Glutamatergic neuron (in vitro differentiated cells): ENCODE data around the gene HLA-DPB1. TPM values are rescaled to one million over a fixed set of nuclear protein-coding genes. Genes with fewer than 3 reads are reported as not detected.

Experiments
- DNase-seq: peaks from one replicate; pipeline ENCODE4 v3.0.0; 2022
- H3K27ac Mint-ChIP-seq: one replicate; pipeline ENCODE4 v1.8.0; 2020; ENCODE audit warnings: mild to moderate bottlenecking, mixed read lengths, inconsistent platforms; ENCODE audit not compliant: unreplicated experiment
- H3K27me3 Mint-ChIP-seq: one replicate; pipeline ENCODE4 v1.8.0; 2020; ENCODE audit warnings: mild to moderate bottlenecking, moderate library complexity, mixed read lengths, inconsistent platforms; ENCODE audit not compliant: unreplicated experiment
- H3K36me3 Mint-ChIP-seq: one replicate; pipeline ENCODE4 v1.8.0; 2020; ENCODE audit warnings: mild to moderate bottlenecking, mixed read lengths, inconsistent platforms; ENCODE audit not compliant: unreplicated experiment
- H3K4me1 Mint-ChIP-seq: one replicate; pipeline ENCODE4 v1.8.0; 2020; ENCODE audit warnings: mild to moderate bottlenecking, low read depth, mixed read lengths, inconsistent platforms; ENCODE audit not compliant: unreplicated experiment
- H3K4me3 Mint-ChIP-seq: one replicate; pipeline ENCODE4 v1.8.0; 2020; ENCODE audit warnings: mild to moderate bottlenecking, mixed read lengths, inconsistent platforms; ENCODE audit not compliant: unreplicated experiment
- H3K9me3 Mint-ChIP-seq: one replicate; pipeline ENCODE4 v1.8.0; 2020; ENCODE audit warnings: mild to moderate bottlenecking, moderate library complexity, mixed read lengths, inconsistent platforms; ENCODE audit not compliant: unreplicated experiment
- total RNA-seq: library from RNA; stranded (reverse); fragmentation: NEBNext Ultra II Directional; extraction: Animal tissue kit (Norgen Biotek cat#: 25700); gene quantifications from one replicate; pipeline ENCODE4 v1.2.1, GENCODE V29; 2021; ENCODE audit not compliant: unreplicated experiment
- TF ChIP-seq, protein P1 (sequence below): fragments of 200-600 bp; sonication (generic); IDR thresholded peaks from one replicate; pipeline ENCODE4 v1.5.0; 2021; ENCODE audit not compliant: partially characterized antibody, unreplicated experiment

The HLA-DPB1 gene
- total RNA-seq, 1 donor from 2014 or later, result 4.7 TPM

DNA sequence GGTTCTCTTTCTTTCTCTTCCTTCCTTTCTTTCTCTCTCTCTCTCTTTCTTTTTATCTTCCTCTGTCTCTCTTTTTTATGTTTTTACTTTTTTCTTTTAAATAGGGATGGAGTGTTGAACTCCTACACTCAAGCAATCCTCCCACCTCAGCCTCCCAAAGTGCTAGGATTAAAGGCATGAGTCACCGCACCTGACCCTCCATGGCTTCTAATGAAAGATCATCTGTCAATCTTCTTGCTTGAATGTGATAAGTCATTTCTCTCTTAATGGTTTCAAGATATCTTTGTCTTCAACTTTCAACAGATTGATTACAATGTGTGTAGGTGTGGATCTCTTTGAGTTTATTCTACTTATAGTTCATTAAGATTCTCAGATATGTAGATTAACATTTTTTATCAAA, 41.2 kb upstream of the HLA-DPB1 start:
- Mint-ChIP-seq H3K4me1 (no peaks in the 10 kb centered on the region), H3K36me3 (peaks cover 9% of the 10 kb centered on the region), H3K27ac (no peak overlapping the region)

DNA sequence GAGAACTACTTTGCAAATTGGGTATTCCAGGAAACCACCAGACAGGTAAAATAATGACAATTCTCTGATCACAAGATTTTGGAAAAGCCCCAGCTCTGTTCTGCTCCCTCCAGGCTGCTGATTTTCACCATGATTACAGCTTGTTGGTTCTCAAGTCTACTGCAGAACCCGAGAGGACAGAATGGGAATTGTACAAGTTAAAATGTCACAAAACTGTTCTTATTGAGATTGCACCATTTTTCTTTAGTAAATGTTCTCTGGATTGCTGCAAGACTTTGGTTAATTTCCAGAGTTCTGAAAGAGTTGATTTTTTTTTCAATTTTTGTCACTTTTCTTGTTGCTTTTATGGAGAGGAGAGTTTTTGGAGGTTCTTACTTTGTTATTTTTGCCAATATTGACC, 39.3 kb upstream of the HLA-DPB1 start:
- H3K27ac Mint-ChIP-seq, result no peak overlapping the region
- H3K36me3 Mint-ChIP-seq, result peaks cover 9% of the 10 kb centered on the region
- TF ChIP-seq, protein P1, sequence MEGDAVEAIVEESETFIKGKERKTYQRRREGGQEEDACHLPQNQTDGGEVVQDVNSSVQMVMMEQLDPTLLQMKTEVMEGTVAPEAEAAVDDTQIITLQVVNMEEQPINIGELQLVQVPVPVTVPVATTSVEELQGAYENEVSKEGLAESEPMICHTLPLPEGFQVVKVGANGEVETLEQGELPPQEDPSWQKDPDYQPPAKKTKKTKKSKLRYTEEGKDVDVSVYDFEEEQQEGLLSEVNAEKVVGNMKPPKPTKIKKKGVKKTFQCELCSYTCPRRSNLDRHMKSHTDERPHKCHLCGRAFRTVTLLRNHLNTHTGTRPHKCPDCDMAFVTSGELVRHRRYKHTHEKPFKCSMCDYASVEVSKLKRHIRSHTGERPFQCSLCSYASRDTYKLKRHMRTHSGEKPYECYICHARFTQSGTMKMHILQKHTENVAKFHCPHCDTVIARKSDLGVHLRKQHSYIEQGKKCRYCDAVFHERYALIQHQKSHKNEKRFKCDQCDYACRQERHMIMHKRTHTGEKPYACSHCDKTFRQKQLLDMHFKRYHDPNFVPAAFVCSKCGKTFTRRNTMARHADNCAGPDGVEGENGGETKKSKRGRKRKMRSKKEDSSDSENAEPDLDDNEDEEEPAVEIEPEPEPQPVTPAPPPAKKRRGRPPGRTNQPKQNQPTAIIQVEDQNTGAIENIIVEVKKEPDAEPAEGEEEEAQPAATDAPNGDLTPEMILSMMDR, result no peak
- no peaks in the 10 kb centered on the region for H3K27me3 Mint-ChIP-seq
- no peak overlapping the region for H3K4me3 Mint-ChIP-seq
- DNase-seq, result no peak
- no peaks in the 10 kb centered on the region for H3K9me3 Mint-ChIP-seq
- no peaks in the 10 kb centered on the region for H3K4me1 Mint-ChIP-seq

More for the DNA sequence above, 41.2 kb upstream of the HLA-DPB1 start:
- Mint-ChIP-seq H3K4me3 (no peak overlapping the region), H3K9me3 (no peaks in the 10 kb centered on the region), H3K27me3 (no peaks in the 10 kb centered on the region)
- TF ChIP-seq, protein P1, result no peak
- DNase-seq, result no peak

GRCh38 chr6:33040157-33040556, 35.6 kb upstream of the HLA-DPB1 start:
- Mint-ChIP-seq H3K9me3 (no peaks in the 10 kb centered on the region), H3K36me3 (peaks cover 5% of the 10 kb centered on the region), H3K4me3 (no peak overlapping the region), H3K4me1 (no peaks in the 10 kb centered on the region), H3K27ac (no peak overlapping the region), H3K27me3 (no peaks in the 10 kb centered on the region)
- TF ChIP-seq, protein P1, result no peak
- no peak for DNase-seq

GRCh38 chr6:33049323-33050013, 26.3 kb upstream of the HLA-DPB1 start:
- H3K27ac Mint-ChIP-seq, result no peak overlapping the region
- H3K4me3 Mint-ChIP-seq, result no peak overlapping the region
- no peaks in the 10 kb centered on the region for H3K4me1 Mint-ChIP-seq
- DNase-seq, result no peak
- no peaks in the 10 kb centered on the region for H3K27me3 Mint-ChIP-seq
- TF ChIP-seq, protein P1, result no peak
- peaks cover 6% of the 10 kb centered on the region for H3K36me3 Mint-ChIP-seq
- H3K9me3 Mint-ChIP-seq, result peaks cover 1% of the 10 kb centered on the region

- H3K4me3 Mint-ChIP-seq, result no peak overlapping the region
- no peak for DNase-seq
- peaks cover 1% of the 10 kb centered on the region for H3K9me3 Mint-ChIP-seq
- TF ChIP-seq, protein P1, result no peak
- no peaks in the 10 kb centered on the region for H3K27me3 Mint-ChIP-seq
- H3K36me3 Mint-ChIP-seq, result peaks cover 6% of the 10 kb centered on the region
- H3K27ac Mint-ChIP-seq, result no peak overlapping the region
- no peaks in the 10 kb centered on the region for H3K4me1 Mint-ChIP-seq
Measured at GRCh38 chr6:33050014-33050810, 25.6 kb upstream of the HLA-DPB1 start.
